H9 (cell line): Measurements from ENCODE around the gene RSU1. TPM values are rescaled to one million over a fixed set of nuclear protein-coding genes. Genes with fewer than 3 reads are reported as not detected.

Experiments used
- DNase-seq: peaks from one replicate; pipeline ENCODE4 v3.0.0-alpha.2; 2017
- H2AFZ ChIP-seq: one replicate; pipeline ENCODE4 v1.6.1; 2013; ENCODE audit warnings: mild to moderate bottlenecking, low read length, control low read depth, moderate library complexity
- H2AK5ac ChIP-seq: 2 replicates; pipeline ENCODE4 v1.6.1; 2013; ENCODE audit warnings: low read length, control low read depth, mixed read lengths; ENCODE audit not compliant: insufficient read length
- H2BK120ac ChIP-seq: one replicate; pipeline ENCODE4 v1.6.1; 2013; ENCODE audit warnings: low read depth, mild to moderate bottlenecking, low read length, control low read depth, inconsistent platforms; ENCODE audit not compliant: poor library complexity, severe bottlenecking
- H2BK12ac ChIP-seq: 2 replicates; pipeline ENCODE4 v1.6.1; 2013; ENCODE audit warnings: low read length, control low read depth, mixed read lengths, low read depth; ENCODE audit not compliant: insufficient read length
- H2BK15ac ChIP-seq: 2 replicates; pipeline ENCODE4 v1.6.1; 2013; ENCODE audit warnings: low read depth, low read length, control low read depth
- H2BK20ac ChIP-seq: one replicate; pipeline ENCODE4 v1.6.1; 2013; ENCODE audit warnings: low read depth, mild to moderate bottlenecking, low read length, control low read depth, inconsistent platforms; ENCODE audit not compliant: poor library complexity, severe bottlenecking
- H2BK5ac ChIP-seq: 2 replicates; pipeline ENCODE4 v1.6.1; 2013; ENCODE audit warnings: low read length, control low read depth, mixed read lengths; ENCODE audit not compliant: insufficient read length
- H3K14ac ChIP-seq: 2 replicates; pipeline ENCODE4 v1.6.1; 2013; ENCODE audit warnings: low read length, control low read depth; ENCODE audit not compliant: insufficient read depth
- H3K18ac ChIP-seq: 2 replicates; pipeline ENCODE4 v1.6.1; 2013; ENCODE audit warnings: low read depth, mild to moderate bottlenecking, mixed read lengths, low read length, control low read depth; ENCODE audit not compliant: insufficient read length
- H3K23ac ChIP-seq: 2 replicates; pipeline ENCODE4 v1.6.1; 2013; ENCODE audit warnings: low read length, control low read depth, mixed read lengths, low read depth; ENCODE audit not compliant: insufficient read length
- H3K23me2 ChIP-seq: 2 replicates; pipeline ENCODE4 v1.6.1; 2013; ENCODE audit warnings: low read depth, mild to moderate bottlenecking, mixed read lengths, low read length, control low read depth; ENCODE audit not compliant: insufficient read length, poor library complexity, severe bottlenecking
- H3K27ac ChIP-seq: 2 replicates; pipeline ENCODE4 v1.5.1; 2013; ENCODE audit warnings: low read length, control low read depth, mixed read lengths, low read depth; ENCODE audit not compliant: insufficient read length
- H3K27me3 ChIP-seq: 2 replicates; pipeline ENCODE4 v1.6.1; 2013; ENCODE audit warnings: low read length, control low read depth, inconsistent platforms; ENCODE audit not compliant: insufficient read depth
- H3K4ac ChIP-seq: 2 replicates; pipeline ENCODE4 v1.6.1; 2013; ENCODE audit warnings: low read depth, mild to moderate bottlenecking, control low read depth, inconsistent platforms, low read length, moderate library complexity
- H3K4me1 ChIP-seq: 2 replicates; pipeline ENCODE4 v1.6.1; 2013; ENCODE audit warnings: low read length, control low read depth, inconsistent platforms; ENCODE audit not compliant: insufficient read depth
- H3K4me2 ChIP-seq: 2 replicates; pipeline ENCODE4 v1.6.1; 2013; ENCODE audit warnings: low read length, control low read depth, mixed read lengths; ENCODE audit not compliant: insufficient read length, insufficient read depth
- H3K56ac ChIP-seq: 2 replicates; pipeline ENCODE4 v1.6.1; 2013; ENCODE audit warnings: low read depth, mild to moderate bottlenecking, mixed read lengths, low read length, control low read depth; ENCODE audit not compliant: insufficient read length
- H3K79me1 ChIP-seq: 2 replicates; pipeline ENCODE4 v1.6.1; 2013; ENCODE audit warnings: low read depth, mild to moderate bottlenecking, moderate library complexity, low read length, control low read depth, inconsistent platforms; ENCODE audit not compliant: insufficient read depth, poor library complexity, severe bottlenecking
- H3K79me2 ChIP-seq: 2 replicates; pipeline ENCODE4 v1.6.1; 2013; ENCODE audit warnings: low read length, control low read depth, inconsistent platforms; ENCODE audit not compliant: insufficient read depth
- H3K9ac ChIP-seq: 2 replicates; pipeline ENCODE4 v1.6.1; 2013; ENCODE audit warnings: low read length, control low read depth, mixed read lengths; ENCODE audit not compliant: insufficient read length; ENCODE audit errors: extremely low read depth
- H3K9me3 ChIP-seq: one replicate; pipeline ENCODE4 v1.6.1; 2013; ENCODE audit warnings: low read depth, low read length, inconsistent platforms; ENCODE audit not compliant: control insufficient read depth
- H3T11ph ChIP-seq: one replicate; pipeline ENCODE4 v1.6.1; 2013; ENCODE audit warnings: mild to moderate bottlenecking, low read length, control low read depth, inconsistent platforms
- H4K20me1 ChIP-seq: one replicate; pipeline ENCODE4 v1.6.1; 2013; ENCODE audit not compliant: control insufficient read depth, insufficient read length, insufficient read depth
- H4K5ac ChIP-seq: 2 replicates; pipeline ENCODE4 v1.6.1; 2013; ENCODE audit warnings: low read depth, mild to moderate bottlenecking, mixed read lengths, low read length, control low read depth; ENCODE audit not compliant: insufficient read length
- H4K8ac ChIP-seq: replicated peaks from 2 replicates; pipeline ENCODE4 v1.6.1; 2013; ENCODE audit warnings: low read length, control low read depth, mixed read lengths, low read depth; ENCODE audit not compliant: insufficient read length
- H4K91ac ChIP-seq: 2 replicates; pipeline ENCODE4 v1.6.1; 2013; ENCODE audit warnings: low read depth, mild to moderate bottlenecking, moderate library complexity, mixed read lengths, low read length, control low read depth; ENCODE audit not compliant: insufficient read length
- H3K27ac Mint-ChIP-seq, 3 experiments: 2 replicates in 2 of 3; 3 replicates in 1 of 3; pipeline ENCODE4 v1.8.0; 2020 to 2021; ENCODE audit warnings: mixed read lengths in 3 of 3, mild to moderate bottlenecking in 1 of 3, moderate library complexity in 1 of 3
- H3K27me3 Mint-ChIP-seq: 2 replicates; pipeline ENCODE4 v1.8.0; 2021; ENCODE audit warnings: low read depth, mild to moderate bottlenecking, moderate library complexity, mixed read lengths
- H3K36me3 Mint-ChIP-seq, 3 experiments: 2 replicates in 2 of 3; 3 replicates in 1 of 3; pipeline ENCODE4 v1.8.0; 2020 to 2021; ENCODE audit warnings: low read depth in 3 of 3, mixed read lengths in 3 of 3; ENCODE audit not compliant: insufficient read depth in 1 of 3
- H3K4me1 Mint-ChIP-seq, 2 experiments: 2 replicates each; pipeline ENCODE4 v1.8.0; 2020; ENCODE audit warnings: mixed read lengths in 2 of 2
- H3K4me3 Mint-ChIP-seq, 2 experiments: 2 replicates in 1 of 2; 3 replicates in 1 of 2; pipeline ENCODE4 v1.8.0; 2020 to 2021; ENCODE audit warnings: mild to moderate bottlenecking in 2 of 2, mixed read lengths in 2 of 2, moderate library complexity in 1 of 2
- H3K9me3 Mint-ChIP-seq, 2 experiments: 2 replicates in 1 of 2; 3 replicates in 1 of 2; pipeline ENCODE4 v1.8.0; 2020; ENCODE audit warnings: mild to moderate bottlenecking in 2 of 2, mixed read lengths in 2 of 2, moderate library complexity in 1 of 2
- WGBS: extraction: QIAGEN DNeasy Blood & Tissue Kit; methylation state at CpG from one replicate; pipeline ENCODE4 v1.1.7; 2013; ENCODE audit warnings: missing lambda C conversion rate, low lambda C conversion rate, mixed read lengths; ENCODE audit not compliant: insufficient read length; ENCODE audit errors: extremely low coverage; 5-methylcytosine and 5-hydroxymethylcytosine counted together
- total RNA-seq: library from RNA; stranded (reverse); gene quantifications from 2 replicates; pipeline ENCODE4 v1.2.1, GENCODE V29; 2021
- TF ChIP-seq, protein P1 (sequence below): fragments of 200-600 bp; sonication (generic); conservative IDR thresholded peaks from 3 replicates; pipeline ENCODE4 v1.8.0; 2021; ENCODE audit warnings: antibody characterized with exemption, mild to moderate bottlenecking

The RSU1 gene
- total RNA-seq, 1 experiment from 2014 or later = 59.4 TPM

DNA sequence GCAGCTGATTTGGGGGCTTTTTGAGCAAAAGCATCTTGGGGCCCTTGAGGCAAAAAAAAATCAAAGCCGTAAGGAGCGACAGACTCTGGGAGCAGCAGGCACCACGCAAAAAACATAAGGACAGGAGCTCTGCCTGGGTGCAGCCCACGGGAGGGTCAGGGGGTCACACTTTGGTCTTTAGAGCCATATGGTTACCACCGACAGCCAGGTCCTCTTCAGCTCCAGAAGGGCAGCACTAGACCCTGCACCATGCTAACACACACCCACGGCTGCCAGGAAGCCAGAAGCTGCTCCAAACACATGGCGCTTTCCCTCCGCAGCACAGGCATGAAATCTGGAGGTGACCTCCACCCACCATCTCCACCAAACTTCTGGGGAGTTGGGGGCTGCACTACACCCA is 47.1 kb downstream of the RSU1 start:
- no peaks in the 10 kb centered on the region for H3K9me3 Mint-ChIP-seq
- no CpG with 5 or more reads among the region's 8 CpGs for WGBS
- Histone ChIP-seq H3K27ac (no peak overlapping the region), H3K4ac (no peak overlapping the region), H3K9me3 (no peaks in the 10 kb centered on the region), H3K23me2 (no peaks in the 10 kb centered on the region), H2BK20ac (no peak overlapping the region), H3K18ac (no peak overlapping the region), H3K9ac (no peak overlapping the region), H2BK15ac (no peak overlapping the region), H3K27me3 (no peaks in the 10 kb centered on the region), H2BK5ac (no peak overlapping the region), H3T11ph (no peak overlapping the region), H4K5ac (no peak overlapping the region), H3K79me1 (peaks cover 2% of the 10 kb centered on the region), H3K4me2 (no peak overlapping the region), H3K14ac (no peak overlapping the region), H2BK12ac (no peak overlapping the region), H4K91ac (no peak overlapping the region), H2BK120ac (no peak overlapping the region), H3K4me1 (no peaks in the 10 kb centered on the region), H3K56ac (no peak overlapping the region), H4K8ac (no peak overlapping the region), H2AFZ (no peak overlapping the region), H3K23ac (no peak overlapping the region), H4K20me1 (no peaks in the 10 kb centered on the region), H3K79me2 (no peaks in the 10 kb centered on the region), H2AK5ac (no peak overlapping the region)
- TF ChIP-seq, protein P1, sequence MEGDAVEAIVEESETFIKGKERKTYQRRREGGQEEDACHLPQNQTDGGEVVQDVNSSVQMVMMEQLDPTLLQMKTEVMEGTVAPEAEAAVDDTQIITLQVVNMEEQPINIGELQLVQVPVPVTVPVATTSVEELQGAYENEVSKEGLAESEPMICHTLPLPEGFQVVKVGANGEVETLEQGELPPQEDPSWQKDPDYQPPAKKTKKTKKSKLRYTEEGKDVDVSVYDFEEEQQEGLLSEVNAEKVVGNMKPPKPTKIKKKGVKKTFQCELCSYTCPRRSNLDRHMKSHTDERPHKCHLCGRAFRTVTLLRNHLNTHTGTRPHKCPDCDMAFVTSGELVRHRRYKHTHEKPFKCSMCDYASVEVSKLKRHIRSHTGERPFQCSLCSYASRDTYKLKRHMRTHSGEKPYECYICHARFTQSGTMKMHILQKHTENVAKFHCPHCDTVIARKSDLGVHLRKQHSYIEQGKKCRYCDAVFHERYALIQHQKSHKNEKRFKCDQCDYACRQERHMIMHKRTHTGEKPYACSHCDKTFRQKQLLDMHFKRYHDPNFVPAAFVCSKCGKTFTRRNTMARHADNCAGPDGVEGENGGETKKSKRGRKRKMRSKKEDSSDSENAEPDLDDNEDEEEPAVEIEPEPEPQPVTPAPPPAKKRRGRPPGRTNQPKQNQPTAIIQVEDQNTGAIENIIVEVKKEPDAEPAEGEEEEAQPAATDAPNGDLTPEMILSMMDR = no peak
- no peaks in the 10 kb centered on the region; a peak in 1 of 7 replicates for H3K36me3 Mint-ChIP-seq
- peaks cover 0 to 3% of the 10 kb centered on the region in 2 experiments; a peak in 2 of 4 replicates for H3K4me1 Mint-ChIP-seq
- DNase-seq = no peak
- no peak overlapping the region for H3K4me3 Mint-ChIP-seq
- H3K27me3 Mint-ChIP-seq = no peaks in the 10 kb centered on the region
- no peak overlapping the region for H3K27ac Mint-ChIP-seq
